ENCODE data around the gene TANGO6. TPM values are rescaled to one million over a fixed set of nuclear protein-coding genes. Genes with fewer than 3 reads are reported as not detected.

The TANGO6 gene
- total RNA-seq, 1 experiment from 2014 or later: 21.8 TPM

DNA sequence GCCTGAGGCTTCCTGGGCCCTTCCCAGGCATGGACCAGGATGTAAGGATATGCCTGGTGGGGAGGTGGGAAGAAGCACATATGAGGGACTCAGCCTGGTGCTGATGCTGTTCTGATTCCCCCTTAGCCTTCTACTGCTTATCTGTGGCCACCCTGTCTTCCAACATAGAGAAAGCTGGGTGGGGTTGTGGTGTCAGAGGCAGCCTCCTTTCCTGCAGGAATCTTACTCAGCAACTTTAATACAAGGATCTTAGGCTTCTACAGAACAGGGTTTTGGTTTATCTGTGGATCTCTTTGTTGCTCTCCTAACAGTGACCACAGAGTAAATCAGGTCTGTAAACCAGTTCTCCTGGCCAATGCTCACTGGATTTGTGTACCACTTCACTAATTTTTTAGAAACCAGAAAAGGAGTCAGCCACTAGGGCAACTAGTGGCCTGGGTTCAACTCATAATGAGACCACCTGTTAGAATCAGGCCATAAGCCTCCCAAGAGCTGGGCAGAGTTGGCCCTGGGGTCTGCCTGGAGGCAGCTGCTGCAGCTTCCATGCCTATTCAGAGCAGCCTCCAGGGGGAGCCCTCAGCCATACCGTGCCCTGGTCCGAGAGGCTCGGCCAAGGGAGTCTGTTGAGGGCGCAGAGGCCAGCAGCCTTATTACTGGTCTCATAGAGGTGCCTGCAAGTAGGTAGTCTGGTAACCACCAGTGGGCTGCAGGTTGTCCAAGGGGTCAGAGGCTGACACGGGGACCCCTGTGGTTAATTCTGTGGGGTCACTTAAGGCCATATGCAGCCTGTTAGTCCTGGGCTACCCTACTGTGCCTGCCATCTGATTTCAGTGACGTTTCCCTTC, 269.2 kb downstream of the TANGO6 start:
- H3K36me3 ChIP-seq (ENCODE audit: insufficient read depth, low read length): no peaks in the 10 kb centered on the region; the same call in 1 of the 2 replicates
- DNase-seq: peak; percentile 84
- H3K79me2 ChIP-seq (ENCODE audit: low read length): no peaks in the 10 kb centered on the region
- H3K9me2 ChIP-seq (replicated peaks; ENCODE audit: insufficient read depth, low read length): no peaks in the 10 kb centered on the region
- peaks cover 11% of the 10 kb centered on the region; the same call in 1 of the 2 replicates for H4K20me1 ChIP-seq (ENCODE audit: insufficient read depth, low read depth, low read length)
- no peaks in the 10 kb centered on the region for H3K9me3 ChIP-seq (ENCODE audit: low read length)
- H3K27ac ChIP-seq (ENCODE audit: low read length): no peak overlapping the region
- no peak overlapping the region for H3K4me2 ChIP-seq (ENCODE audit: low read depth, low read length, poor library complexity, severe bottlenecking)
- H3K27me3 ChIP-seq (ENCODE audit: low read length): no peaks in the 10 kb centered on the region
- H2AFZ ChIP-seq (ENCODE audit: low read length): no peak overlapping the region
- no peak overlapping the region for H3K9ac ChIP-seq (ENCODE audit: low read length)
- no peaks in the 10 kb centered on the region for H3K4me1 ChIP-seq (ENCODE audit: low read length)
- H3K4me3 ChIP-seq (ENCODE audit: low read length): no peak overlapping the region

DNA sequence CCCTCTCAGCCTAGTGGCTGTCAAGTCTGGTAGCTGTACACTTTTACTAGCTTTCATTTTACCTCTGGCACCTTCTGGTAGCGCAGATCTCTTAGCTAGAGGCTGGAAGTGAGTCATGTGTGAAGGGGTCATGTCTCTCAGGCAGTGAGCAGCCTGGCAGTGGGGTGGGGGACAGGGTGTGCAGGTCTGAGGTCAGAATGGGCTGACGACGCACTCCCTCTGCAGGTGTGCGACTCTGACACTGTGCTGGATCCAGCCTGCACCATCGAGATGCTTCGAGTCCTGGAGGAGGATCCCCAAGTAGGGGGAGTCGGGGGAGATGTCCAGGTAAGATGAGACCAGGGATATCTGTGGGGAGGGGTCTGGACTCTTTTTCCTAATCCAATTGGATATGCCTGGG, 269.9 kb downstream of the TANGO6 start:
- H3K79me2 ChIP-seq (ENCODE audit: low read length): no peaks in the 10 kb centered on the region
- H3K36me3 ChIP-seq (ENCODE audit: insufficient read depth, low read length): no peaks in the 10 kb centered on the region; the same call in 1 of the 2 replicates
- no peak overlapping the region for H3K4me2 ChIP-seq (ENCODE audit: low read depth, low read length, poor library complexity, severe bottlenecking)
- H3K27me3 ChIP-seq (ENCODE audit: low read length): no peaks in the 10 kb centered on the region
- no peaks in the 10 kb centered on the region for H3K9me2 ChIP-seq (replicated peaks; ENCODE audit: insufficient read depth, low read length)
- H2AFZ ChIP-seq (ENCODE audit: low read length): no peak overlapping the region
- no peak for DNase-seq
- H3K4me1 ChIP-seq (ENCODE audit: low read length): no peaks in the 10 kb centered on the region
- no peak overlapping the region for H3K27ac ChIP-seq (ENCODE audit: low read length)
- H4K20me1 ChIP-seq (ENCODE audit: insufficient read depth, low read depth, low read length): peaks cover 11% of the 10 kb centered on the region; the same call in 1 of the 2 replicates
- no peaks in the 10 kb centered on the region for H3K9me3 ChIP-seq (ENCODE audit: low read length)
- H3K9ac ChIP-seq (ENCODE audit: low read length): no peak overlapping the region
- H3K4me3 ChIP-seq (ENCODE audit: low read length): no peak overlapping the region

DNA sequence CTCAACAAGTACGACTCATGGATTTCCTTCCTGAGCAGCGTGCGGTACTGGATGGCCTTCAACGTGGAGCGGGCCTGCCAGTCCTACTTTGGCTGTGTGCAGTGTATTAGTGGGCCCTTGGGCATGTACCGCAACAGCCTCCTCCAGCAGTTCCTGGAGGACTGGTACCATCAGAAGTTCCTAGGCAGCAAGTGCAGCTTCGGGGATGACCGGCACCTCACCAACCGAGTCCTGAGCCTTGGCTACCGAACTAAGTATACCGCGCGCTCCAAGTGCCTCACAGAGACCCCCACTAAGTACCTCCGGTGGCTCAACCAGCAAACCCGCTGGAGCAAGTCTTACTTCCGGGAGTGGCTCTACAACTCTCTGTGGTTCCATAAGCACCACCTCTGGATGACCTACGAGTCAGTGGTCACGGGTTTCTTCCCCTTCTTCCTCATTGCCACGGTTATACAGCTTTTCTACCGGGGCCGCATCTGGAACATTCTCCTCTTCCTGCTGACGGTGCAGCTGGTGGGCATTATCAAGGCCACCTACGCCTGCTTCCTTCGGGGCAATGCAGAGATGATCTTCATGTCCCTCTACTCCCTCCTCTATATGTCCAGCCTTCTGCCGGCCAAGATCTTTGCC, 271.1 kb downstream of the TANGO6 start:
- Histone ChIP-seq H3K36me3 (ENCODE audit: insufficient read depth, low read length) (peaks cover 4% of the 10 kb centered on the region), H3K9me2 (replicated peaks; ENCODE audit: insufficient read depth, low read length) (no peaks in the 10 kb centered on the region), H3K4me3 (ENCODE audit: low read length) (no peak overlapping the region), H3K79me2 (ENCODE audit: low read length) (no peaks in the 10 kb centered on the region), H3K4me1 (ENCODE audit: low read length) (no peaks in the 10 kb centered on the region), H3K9me3 (ENCODE audit: low read length) (no peaks in the 10 kb centered on the region), H3K4me2 (ENCODE audit: low read depth, low read length, poor library complexity, severe bottlenecking) (no peak overlapping the region), H2AFZ (ENCODE audit: low read length) (no peak overlapping the region), H3K27me3 (ENCODE audit: low read length) (no peaks in the 10 kb centered on the region), H3K9ac (ENCODE audit: low read length) (no peak overlapping the region), H4K20me1 (ENCODE audit: insufficient read depth, low read depth, low read length) (peaks cover 11% of the 10 kb centered on the region; the same call in 1 of the 2 replicates), H3K27ac (ENCODE audit: low read length) (no peak overlapping the region)
- DNase-seq: no peak

DNA sequence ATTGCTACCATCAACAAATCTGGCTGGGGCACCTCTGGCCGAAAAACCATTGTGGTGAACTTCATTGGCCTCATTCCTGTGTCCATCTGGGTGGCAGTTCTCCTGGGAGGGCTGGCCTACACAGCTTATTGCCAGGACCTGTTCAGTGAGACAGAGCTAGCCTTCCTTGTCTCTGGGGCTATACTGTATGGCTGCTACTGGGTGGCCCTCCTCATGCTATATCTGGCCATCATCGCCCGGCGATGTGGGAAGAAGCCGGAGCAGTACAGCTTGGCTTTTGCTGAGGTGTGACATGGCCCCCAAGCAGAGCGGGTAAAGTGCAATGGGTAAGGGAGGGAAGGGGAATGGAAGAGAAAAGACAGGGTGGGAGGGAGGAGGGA, 271.6 kb downstream of the TANGO6 start:
- Histone ChIP-seq H3K9me3 (ENCODE audit: low read length) (no peaks in the 10 kb centered on the region), H3K27ac (ENCODE audit: low read length) (no peak overlapping the region), H3K27me3 (ENCODE audit: low read length) (no peaks in the 10 kb centered on the region), H3K9me2 (replicated peaks; ENCODE audit: insufficient read depth, low read length) (no peaks in the 10 kb centered on the region), H3K4me3 (ENCODE audit: low read length) (no peak overlapping the region), H3K9ac (ENCODE audit: low read length) (no peak overlapping the region), H2AFZ (ENCODE audit: low read length) (no peak overlapping the region), H3K4me2 (ENCODE audit: low read depth, low read length, poor library complexity, severe bottlenecking) (no peak overlapping the region), H4K20me1 (ENCODE audit: insufficient read depth, low read depth, low read length) (peaks cover 11% of the 10 kb centered on the region; the same call in 1 of the 2 replicates), H3K79me2 (ENCODE audit: low read length) (no peaks in the 10 kb centered on the region), H3K36me3 (ENCODE audit: insufficient read depth, low read length) (peaks cover 4% of the 10 kb centered on the region), H3K4me1 (ENCODE audit: low read length) (no peaks in the 10 kb centered on the region)
- no peak for DNase-seq

DNA sequence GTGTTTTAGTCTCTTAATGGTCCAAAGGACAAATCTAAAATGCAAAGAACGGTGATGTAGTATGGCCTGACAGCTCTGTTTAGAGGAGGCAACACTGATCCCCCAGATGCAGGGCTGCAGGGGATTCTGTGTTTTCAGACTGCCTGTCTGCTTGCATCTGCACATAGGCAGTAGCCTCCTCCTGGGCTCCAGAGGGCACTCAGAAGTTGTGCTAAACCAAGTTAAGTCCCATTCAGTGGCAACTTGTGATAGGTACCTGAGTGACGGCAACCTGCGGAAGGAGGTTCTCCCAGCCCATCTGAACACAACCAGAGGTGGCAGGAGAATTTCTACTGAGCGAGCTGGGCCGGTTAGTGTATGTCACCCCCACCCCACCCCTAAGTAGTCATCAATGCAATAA, 272.0 kb downstream of the TANGO6 start:
- DNase-seq: no peak

DNA sequence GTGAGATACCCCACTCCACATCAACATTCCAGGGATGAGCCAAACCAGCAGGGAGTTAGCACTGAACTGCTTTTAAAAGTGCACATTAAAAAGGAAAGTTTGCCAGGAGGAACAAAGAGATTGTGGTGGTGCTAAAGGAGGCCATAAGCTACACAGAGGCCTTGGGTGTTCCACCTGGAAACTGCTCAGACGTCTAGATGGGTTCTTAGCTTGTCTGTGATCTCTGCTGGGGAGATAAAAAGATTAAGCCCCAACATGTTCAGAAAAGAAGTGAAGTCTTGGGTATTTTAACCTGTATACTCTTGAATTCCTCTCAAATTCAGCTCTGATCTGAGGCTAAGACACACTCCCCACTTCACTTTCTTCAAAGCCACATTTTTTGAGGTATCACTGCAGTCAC, 272.5 kb downstream of the TANGO6 start:
- H3K27me3 ChIP-seq (ENCODE audit: low read length): no peaks in the 10 kb centered on the region
- H3K4me1 ChIP-seq (ENCODE audit: low read length): no peaks in the 10 kb centered on the region
- no peak overlapping the region for H3K4me3 ChIP-seq (ENCODE audit: low read length)
- no peak overlapping the region for H3K4me2 ChIP-seq (ENCODE audit: low read depth, low read length, poor library complexity, severe bottlenecking)
- no peaks in the 10 kb centered on the region for H3K9me2 ChIP-seq (replicated peaks; ENCODE audit: insufficient read depth, low read length)
- no peak overlapping the region for H2AFZ ChIP-seq (ENCODE audit: low read length)
- H3K9ac ChIP-seq (ENCODE audit: low read length): no peak overlapping the region
- peaks cover 11% of the 10 kb centered on the region; the same call in 1 of the 2 replicates for H4K20me1 ChIP-seq (ENCODE audit: insufficient read depth, low read depth, low read length)
- H3K9me3 ChIP-seq (ENCODE audit: low read length): no peaks in the 10 kb centered on the region
- peaks cover 8% of the 10 kb centered on the region; the same call in 1 of the 2 replicates for H3K79me2 ChIP-seq (ENCODE audit: low read length)
- H3K36me3 ChIP-seq (ENCODE audit: insufficient read depth, low read length): peaks cover 9% of the 10 kb centered on the region
- H3K27ac ChIP-seq (ENCODE audit: low read length): no peak overlapping the region
- no peak for DNase-seq

More for the DNA sequence above, 272.0 kb downstream of the TANGO6 start:
- Histone ChIP-seq H3K27ac (ENCODE audit: low read length) (no peak overlapping the region), H4K20me1 (ENCODE audit: insufficient read depth, low read depth, low read length) (peaks cover 11% of the 10 kb centered on the region; the same call in 1 of the 2 replicates), H3K4me2 (ENCODE audit: low read depth, low read length, poor library complexity, severe bottlenecking) (no peak overlapping the region), H2AFZ (ENCODE audit: low read length) (no peak overlapping the region), H3K4me1 (ENCODE audit: low read length) (no peaks in the 10 kb centered on the region), H3K9me2 (replicated peaks; ENCODE audit: insufficient read depth, low read length) (no peaks in the 10 kb centered on the region), H3K27me3 (ENCODE audit: low read length) (no peaks in the 10 kb centered on the region), H3K36me3 (ENCODE audit: insufficient read depth, low read length) (peaks cover 4% of the 10 kb centered on the region), H3K79me2 (ENCODE audit: low read length) (peaks cover 3% of the 10 kb centered on the region; the same call in 1 of the 2 replicates), H3K9me3 (ENCODE audit: low read length) (no peaks in the 10 kb centered on the region), H3K4me3 (ENCODE audit: low read length) (no peak overlapping the region), H3K9ac (ENCODE audit: low read length) (no peak overlapping the region)

DNA sequence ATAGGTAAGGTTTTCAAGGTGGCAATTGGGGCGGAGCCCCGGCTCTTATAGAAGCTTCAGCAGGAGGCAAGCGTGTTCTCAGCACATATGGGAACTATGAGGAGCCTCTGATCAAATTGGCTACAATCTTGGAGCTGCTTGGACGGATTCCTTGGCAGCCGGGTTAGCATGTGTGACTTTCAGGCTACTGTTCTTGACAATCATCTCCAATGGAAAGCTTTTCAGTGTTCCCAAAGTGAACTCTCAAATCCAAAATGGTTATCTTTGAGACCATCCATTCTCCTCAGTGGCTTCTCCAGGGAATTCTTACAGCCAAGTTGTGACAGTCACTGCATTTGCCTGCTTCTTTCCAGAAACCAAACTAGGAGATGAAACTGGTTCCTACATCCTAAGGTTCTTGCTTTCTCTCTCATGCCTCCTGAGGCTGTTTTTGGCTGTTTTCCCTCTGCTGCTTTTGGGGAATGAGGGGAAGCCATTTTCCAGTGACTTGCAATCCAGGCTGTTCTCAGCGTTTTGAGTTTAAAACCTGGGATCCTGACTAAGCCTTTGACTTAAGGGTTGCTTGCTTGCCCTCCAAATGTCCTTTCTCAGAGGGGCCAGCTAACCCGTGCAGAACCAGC, 273.0 kb downstream of the TANGO6 start:
- H3K4me3 ChIP-seq (ENCODE audit: low read length): no peak overlapping the region
- DNase-seq: no peak
- no peak overlapping the region for H3K4me2 ChIP-seq (ENCODE audit: low read depth, low read length, poor library complexity, severe bottlenecking)
- peaks cover 12% of the 10 kb centered on the region; the same call in 1 of the 2 replicates for H3K79me2 ChIP-seq (ENCODE audit: low read length)
- no peaks in the 10 kb centered on the region for H3K9me2 ChIP-seq (replicated peaks; ENCODE audit: insufficient read depth, low read length)
- no peak overlapping the region for H3K9ac ChIP-seq (ENCODE audit: low read length)
- H3K27me3 ChIP-seq (ENCODE audit: low read length): no peaks in the 10 kb centered on the region
- no peak overlapping the region for H3K27ac ChIP-seq (ENCODE audit: low read length)
- H3K9me3 ChIP-seq (ENCODE audit: low read length): no peaks in the 10 kb centered on the region
- no peak overlapping the region for H2AFZ ChIP-seq (ENCODE audit: low read length)
- peaks cover 12% of the 10 kb centered on the region for H3K36me3 ChIP-seq (ENCODE audit: insufficient read depth, low read length)
- no peaks in the 10 kb centered on the region for H3K4me1 ChIP-seq (ENCODE audit: low read length)
- H4K20me1 ChIP-seq (ENCODE audit: insufficient read depth, low read depth, low read length): peaks cover 11% of the 10 kb centered on the region; the same call in 1 of the 2 replicates

DNA sequence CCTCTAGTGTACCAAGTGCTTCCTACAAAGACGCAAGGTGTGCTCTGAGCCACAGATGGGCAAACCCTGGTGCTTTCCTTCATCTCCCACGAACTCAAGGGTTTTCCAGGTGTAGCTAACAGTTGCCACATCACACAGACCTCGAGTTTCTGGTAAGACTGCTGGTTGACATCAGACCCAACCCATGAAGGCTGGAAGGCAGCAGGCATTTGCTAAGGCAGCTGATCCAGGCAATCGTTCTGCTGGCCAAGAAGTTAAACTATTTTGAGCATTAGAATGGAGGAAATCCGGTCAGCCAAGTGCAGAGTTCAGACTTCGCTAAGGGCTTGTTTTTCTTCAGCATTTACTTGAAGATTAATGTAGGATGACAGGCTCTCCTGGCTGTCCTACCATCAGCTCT, 273.6 kb downstream of the TANGO6 start:
- Histone ChIP-seq H3K79me2 (ENCODE audit: low read length) (peaks cover 12% of the 10 kb centered on the region; the same call in 1 of the 2 replicates), H3K27me3 (ENCODE audit: low read length) (no peaks in the 10 kb centered on the region), H3K36me3 (ENCODE audit: insufficient read depth, low read length) (peaks cover 12% of the 10 kb centered on the region), H3K4me1 (ENCODE audit: low read length) (no peaks in the 10 kb centered on the region), H3K4me3 (ENCODE audit: low read length) (no peak overlapping the region), H3K4me2 (ENCODE audit: low read depth, low read length, poor library complexity, severe bottlenecking) (no peak overlapping the region), H3K27ac (ENCODE audit: low read length) (no peak overlapping the region), H2AFZ (ENCODE audit: low read length) (no peak overlapping the region), H3K9me3 (ENCODE audit: low read length) (no peaks in the 10 kb centered on the region), H3K9me2 (replicated peaks; ENCODE audit: insufficient read depth, low read length) (no peaks in the 10 kb centered on the region), H4K20me1 (ENCODE audit: insufficient read depth, low read depth, low read length) (peaks cover 11% of the 10 kb centered on the region; the same call in 1 of the 2 replicates), H3K9ac (ENCODE audit: low read length) (no peak overlapping the region)
- DNase-seq: no peak

Data from Karpas-422 (cell line).